ENCODE results near the gene SH3BGR. TPM values are rescaled to one million over a fixed set of nuclear protein-coding genes. Genes with fewer than 3 reads are reported as not detected.

The SH3BGR gene
- total and polyA plus RNA-seq, 4 donors, result 0.33 to 5.4 (median 2.0) TPM

DNA sequence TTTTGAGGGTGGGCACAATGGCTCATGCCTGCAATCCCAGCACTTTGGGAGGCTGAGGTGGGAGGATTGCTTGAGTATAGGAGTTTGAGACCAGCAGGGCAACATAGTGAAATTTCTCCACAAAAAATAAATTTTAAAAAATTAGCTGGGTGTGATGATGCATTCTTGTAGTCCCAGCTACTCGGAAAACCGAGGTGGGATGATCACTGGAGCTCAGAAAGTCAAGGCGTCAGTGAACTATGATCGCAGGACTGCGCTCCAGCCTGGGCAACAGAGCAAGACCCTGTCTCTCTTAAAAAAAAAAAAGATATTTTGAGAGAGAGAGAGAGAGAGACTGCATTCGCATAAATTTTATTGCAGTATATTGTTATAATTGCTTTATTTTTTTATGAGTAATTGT is 85.1 kb downstream of the SH3BGR start:
- no peak for DNase-seq (ENCODE audit: low spot score)
- WGBS, result 92% methylated on average over 6 of the region's 6 CpGs
- TF ChIP-seq RXRA (IDR thresholded peaks at IDR 0.05) (no peak), HNF4G (IDR thresholded peaks at IDR 0.05) (no peak), RAD21 (IDR thresholded peaks at IDR 0.05) (no peak), NR2F2 (IDR thresholded peaks at IDR 0.05) (no peak), GABPA (IDR thresholded peaks at IDR 0.05 in 1 of 2, conservative IDR thresholded peaks at IDR 0.05 in 1 of 2) (no peak), TAF1 (conservative IDR thresholded peaks at IDR 0.05) (no peak), YY1 (IDR thresholded peaks at IDR 0.05) (no peak), JUND (IDR thresholded peaks at IDR 0.05) (no peak), ZBTB33 (IDR thresholded peaks at IDR 0.05) (no peak), FOXA2 (IDR thresholded peaks at IDR 0.05) (no peak), SP1 (IDR thresholded peaks at IDR 0.05) (no peak), EGR1 (IDR thresholded peaks at IDR 0.05; ENCODE audit: low read depth in 2 of 2) (no peak), HNF4A (conservative IDR thresholded peaks at IDR 0.05) (no peak), MAX (IDR thresholded peaks at IDR 0.05) (no peak), CTCF (IDR thresholded peaks at IDR 0.05; ENCODE audit: low read depth, low read length, missing input control) (no peak), REST (IDR thresholded peaks at IDR 0.05) (no peak), FOXA1 (IDR thresholded peaks at IDR 0.05) (no peak)
- TF ChIP-seq, protein P1, sequence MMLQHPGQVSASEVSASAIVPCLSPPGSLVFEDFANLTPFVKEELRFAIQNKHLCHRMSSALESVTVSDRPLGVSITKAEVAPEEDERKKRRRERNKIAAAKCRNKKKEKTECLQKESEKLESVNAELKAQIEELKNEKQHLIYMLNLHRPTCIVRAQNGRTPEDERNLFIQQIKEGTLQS (IDR thresholded peaks at IDR 0.05), result no peak
- Histone ChIP-seq H3K27me3 (ENCODE audit: control insufficient read depth in 4 of 4, insufficient read depth in 4 of 4, low read length in 3 of 4) (no peaks in the 10 kb centered on the region), H3K4me1 (ENCODE audit: control insufficient read depth in 4 of 4, insufficient read depth in 4 of 4, low read length in 3 of 4) (no peaks in the 10 kb centered on the region), H3K4me3 (ENCODE audit: low read depth in 1 of 3, low read length in 3 of 3) (no peak overlapping the region), H3K36me3 (ENCODE audit: control insufficient read depth in 4 of 4, insufficient read depth in 3 of 4, low read depth in 1 of 4, low read length in 3 of 4) (no peaks in the 10 kb centered on the region), H3K9ac (ENCODE audit: low read depth in 1 of 2, low read length in 2 of 2) (no peak overlapping the region), H3K27ac (ENCODE audit: low read depth in 1 of 2, low read length in 2 of 2) (no peak overlapping the region), H3K9me3 (ENCODE audit: control insufficient read depth in 4 of 4, low read length in 3 of 4) (no peaks in the 10 kb centered on the region)

Data from liver (tissue), 9 donors.